ENCODE results near the gene LHB. TPM values are rescaled to one million over a fixed set of nuclear protein-coding genes. Genes with fewer than 3 reads are reported as not detected.
"Not testable (repeated sequence)": the region's sequence is repeated elsewhere in the genome, so short reads cannot be mapped to it uniquely, and the experiment has no call there.

Gene LHB
- total and polyA plus RNA-seq, 7 experiments from 2014 or later = not detected

DNA sequence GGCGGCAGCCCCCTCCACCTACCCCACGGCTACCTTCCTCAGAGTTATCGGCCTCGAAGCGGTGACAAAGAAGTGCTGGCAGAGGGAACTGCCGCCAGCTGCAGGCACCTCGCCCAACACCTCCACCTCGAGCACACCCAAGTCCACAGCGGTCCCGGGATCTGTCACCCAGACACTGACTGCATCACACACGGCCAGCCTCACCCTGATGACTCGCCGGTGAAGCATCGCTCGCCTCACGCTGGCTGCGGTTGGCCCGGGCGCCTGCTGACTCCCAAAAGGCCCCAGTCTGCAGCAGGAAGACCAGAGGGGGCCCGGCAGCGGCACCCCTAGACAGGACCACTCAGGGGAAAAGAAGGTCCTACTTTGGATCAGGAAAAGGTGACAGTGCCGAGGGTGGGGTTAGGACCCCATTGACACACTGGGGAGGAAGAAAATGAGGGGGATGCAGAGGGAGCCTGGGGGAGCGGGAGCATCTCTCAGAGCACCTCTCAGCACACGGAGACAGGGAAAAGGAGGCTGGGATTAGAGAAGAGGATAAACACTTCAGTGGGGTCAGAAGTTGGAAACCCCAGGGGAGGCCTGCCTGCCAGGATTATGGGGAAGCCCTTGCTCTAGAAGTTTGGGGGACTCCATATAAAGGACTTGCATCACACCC, 33.6 kb upstream of the LHB start:
- H3K36me3 Mint-ChIP-seq; H3K4me3 Mint-ChIP-seq; H3K36me3 ChIP-seq (ENCODE audit: control insufficient read depth in 2 of 3, insufficient read depth in 3 of 3, low read length in 3 of 3); H3K4me1 ChIP-seq (ENCODE audit: control insufficient read depth in 2 of 2, insufficient read depth in 2 of 2, low read length in 2 of 2); H3K27me3 ChIP-seq (ENCODE audit: control insufficient read depth in 2 of 2, insufficient read depth in 2 of 2, low read length in 2 of 2); POLR2A ChIA-PET; H3K27me3 Mint-ChIP-seq; H3K4me3 ChIP-seq (ENCODE audit: low read length); H3K27ac ChIP-seq (ENCODE audit: low read depth, low read length); ATAC-seq; CTCF ChIA-PET; H3K9me3 Mint-ChIP-seq; H3K4me1 Mint-ChIP-seq; DNase-seq; H3K9me3 ChIP-seq (ENCODE audit: control insufficient read depth in 2 of 3, low read length in 3 of 3): not testable (repeated sequence)
- H3K27ac Mint-ChIP-seq = peak overlapping the region in 1 of 9 donors; percentile 43
- intact Hi-C loops (cut with micrococcal nuclease) = loop anchor here in 1 of 2 donors (10.0 kb wide), 1 partner anchor 56 kb away; the partner anchor contains the start of genes GYS1 and RUVBL2

GRCh38 chr19:49049834-49050233, 32.9 kb upstream of the LHB start:
- POLR2A ChIA-PET; CTCF ChIA-PET; H3K9me3 ChIP-seq (ENCODE audit: control insufficient read depth in 2 of 3, low read length in 3 of 3); H3K9me3 Mint-ChIP-seq; ATAC-seq; H3K27ac ChIP-seq (ENCODE audit: low read depth, low read length); H3K4me3 ChIP-seq (ENCODE audit: low read length); H3K4me1 Mint-ChIP-seq; H3K27me3 Mint-ChIP-seq; H3K4me1 ChIP-seq (ENCODE audit: control insufficient read depth in 2 of 2, insufficient read depth in 2 of 2, low read length in 2 of 2); H3K4me3 Mint-ChIP-seq; DNase-seq; H3K36me3 ChIP-seq (ENCODE audit: control insufficient read depth in 2 of 3, insufficient read depth in 3 of 3, low read length in 3 of 3); H3K36me3 Mint-ChIP-seq; H3K27me3 ChIP-seq (ENCODE audit: control insufficient read depth in 2 of 2, insufficient read depth in 2 of 2, low read length in 2 of 2): not testable (repeated sequence)
- H3K27ac Mint-ChIP-seq = peak overlapping the region in 1 of 9 donors; percentile 4
- intact Hi-C loops (cut with micrococcal nuclease) = loop anchor here in 1 of 2 donors (10.0 kb wide), 1 partner anchor 55 kb away; the partner anchor contains the start of genes GYS1 and RUVBL2

GRCh38 chr19:49049011-49049410, 32.1 kb upstream of the LHB start, which contains the start of gene CGB8:
Gene CGB8 (minus strand): TSS chr19:49049111. CDS start chr19:49048739, 372 bp downstream.
- H3K4me1 ChIP-seq (ENCODE audit: control insufficient read depth in 2 of 2, insufficient read depth in 2 of 2, low read length in 2 of 2); H3K27me3 Mint-ChIP-seq; H3K36me3 Mint-ChIP-seq; intact Hi-C loops (cut with micrococcal nuclease); H3K4me3 ChIP-seq (ENCODE audit: low read length); H3K27me3 ChIP-seq (ENCODE audit: control insufficient read depth in 2 of 2, insufficient read depth in 2 of 2, low read length in 2 of 2); ATAC-seq; POLR2A ChIA-PET; H3K4me1 Mint-ChIP-seq; CTCF ChIA-PET; H3K9me3 Mint-ChIP-seq; H3K27ac ChIP-seq (ENCODE audit: low read depth, low read length); H3K4me3 Mint-ChIP-seq; H3K9me3 ChIP-seq (ENCODE audit: control insufficient read depth in 2 of 3, low read length in 3 of 3); DNase-seq; H3K36me3 ChIP-seq (ENCODE audit: control insufficient read depth in 2 of 3, insufficient read depth in 3 of 3, low read length in 3 of 3): not testable (repeated sequence)
- peak within 1 kb of the TSS in 1 of 9 donors; percentile 4 for H3K27ac Mint-ChIP-seq

DNA sequence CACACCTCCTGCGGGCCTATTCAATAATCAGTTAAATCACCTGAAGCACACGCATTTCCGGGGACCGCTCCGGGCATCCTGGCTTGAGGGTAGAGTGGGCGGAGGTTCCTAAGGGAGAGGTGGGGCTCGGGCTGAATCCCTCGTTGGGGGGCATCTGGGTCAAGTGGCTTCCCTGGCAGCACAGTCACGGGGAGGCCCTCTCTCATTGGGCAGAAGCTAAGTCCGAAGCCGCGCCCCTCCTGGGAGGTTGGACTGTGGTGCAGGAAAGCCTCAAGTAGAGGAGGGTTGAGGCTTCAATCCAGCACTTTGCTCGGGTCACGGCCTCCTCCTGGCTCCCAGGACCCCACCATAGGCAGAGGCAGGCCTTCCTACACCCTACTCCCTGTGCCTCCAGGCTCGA, 26.7 kb upstream of the LHB start, which contains the start of gene CGB5:
CGB5 (plus strand) TSS at position 301 of the 400 bp plus-strand sequence. CDS start 362 bp downstream, outside the sequence.
- H3K4me3 Mint-ChIP-seq; H3K4me1 Mint-ChIP-seq; CTCF ChIA-PET; ATAC-seq; H3K9me3 ChIP-seq (ENCODE audit: control insufficient read depth in 2 of 3, low read length in 3 of 3); H3K27me3 ChIP-seq (ENCODE audit: control insufficient read depth in 2 of 2, insufficient read depth in 2 of 2, low read length in 2 of 2); H3K4me1 ChIP-seq (ENCODE audit: control insufficient read depth in 2 of 2, insufficient read depth in 2 of 2, low read length in 2 of 2); H3K36me3 Mint-ChIP-seq; H3K36me3 ChIP-seq (ENCODE audit: control insufficient read depth in 2 of 3, insufficient read depth in 3 of 3, low read length in 3 of 3); H3K27ac ChIP-seq (ENCODE audit: low read depth, low read length); H3K9me3 Mint-ChIP-seq; H3K27ac Mint-ChIP-seq; H3K27me3 Mint-ChIP-seq; H3K4me3 ChIP-seq (ENCODE audit: low read length); intact Hi-C loops (cut with micrococcal nuclease); DNase-seq; POLR2A ChIA-PET: not testable (repeated sequence)

DNA sequence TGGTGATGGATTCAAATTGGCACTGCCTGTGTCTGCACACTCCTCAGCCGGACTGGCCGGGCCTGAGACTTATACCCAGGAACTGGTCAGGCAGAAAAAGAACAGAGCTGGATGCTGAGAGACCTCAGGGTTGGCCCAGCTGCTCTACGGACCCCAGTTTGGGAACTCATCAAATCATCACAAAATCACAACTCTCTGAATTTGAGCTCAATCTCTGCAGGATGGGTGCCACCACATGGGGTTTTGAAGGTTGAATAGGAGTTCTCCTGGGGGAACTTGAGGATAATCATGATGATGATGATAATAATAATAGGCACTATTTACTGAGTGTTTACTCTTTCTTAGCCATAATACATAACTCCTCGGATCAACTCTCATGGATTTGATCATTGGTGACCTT, 25.8 kb upstream of the LHB start:
- H3K9me3 ChIP-seq (ENCODE audit: control insufficient read depth in 2 of 3, low read length in 3 of 3); intact Hi-C loops (cut with micrococcal nuclease); H3K4me3 Mint-ChIP-seq; H3K27ac ChIP-seq (ENCODE audit: low read depth, low read length); H3K27ac Mint-ChIP-seq; H3K9me3 Mint-ChIP-seq; CTCF ChIA-PET; H3K27me3 ChIP-seq (ENCODE audit: control insufficient read depth in 2 of 2, insufficient read depth in 2 of 2, low read length in 2 of 2); ATAC-seq; DNase-seq; H3K27me3 Mint-ChIP-seq; H3K36me3 Mint-ChIP-seq; H3K4me1 Mint-ChIP-seq; H3K4me3 ChIP-seq (ENCODE audit: low read length); POLR2A ChIA-PET; H3K4me1 ChIP-seq (ENCODE audit: control insufficient read depth in 2 of 2, insufficient read depth in 2 of 2, low read length in 2 of 2); H3K36me3 ChIP-seq (ENCODE audit: control insufficient read depth in 2 of 3, insufficient read depth in 3 of 3, low read length in 3 of 3): not testable (repeated sequence)

DNA sequence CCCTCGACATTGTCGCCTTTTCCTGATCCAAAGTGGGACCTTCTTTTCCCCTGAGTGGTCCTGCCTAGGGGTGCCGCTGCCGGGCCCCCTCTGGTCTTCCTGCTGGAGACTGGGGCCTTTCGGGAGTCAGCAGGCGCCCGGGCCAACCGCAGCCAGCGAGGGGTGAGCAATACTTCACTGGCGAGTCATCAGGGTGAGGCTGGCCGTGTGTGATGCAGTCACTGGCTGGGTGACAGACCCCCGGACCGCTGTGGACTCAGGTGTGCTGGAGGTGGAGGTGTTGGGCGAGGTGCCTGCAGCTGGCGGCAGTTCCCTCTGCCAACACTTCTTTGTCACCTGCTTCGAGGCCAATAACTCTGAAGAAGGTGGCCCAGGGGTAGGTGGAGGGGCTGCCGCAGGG, 25.3 kb upstream of the LHB start:
- ATAC-seq = no peak

GRCh38 chr19:49039736-49040135, 22.8 kb upstream of the LHB start:
- H3K4me3 ChIP-seq (ENCODE audit: low read length); H3K27me3 Mint-ChIP-seq; H3K4me3 Mint-ChIP-seq; H3K36me3 Mint-ChIP-seq; POLR2A ChIA-PET; H3K9me3 Mint-ChIP-seq; H3K9me3 ChIP-seq (ENCODE audit: control insufficient read depth in 2 of 3, low read length in 3 of 3); H3K4me1 Mint-ChIP-seq; H3K36me3 ChIP-seq (ENCODE audit: control insufficient read depth in 2 of 3, insufficient read depth in 3 of 3, low read length in 3 of 3); DNase-seq; H3K4me1 ChIP-seq (ENCODE audit: control insufficient read depth in 2 of 2, insufficient read depth in 2 of 2, low read length in 2 of 2); ATAC-seq; H3K27ac ChIP-seq (ENCODE audit: low read depth, low read length); H3K27me3 ChIP-seq (ENCODE audit: control insufficient read depth in 2 of 2, insufficient read depth in 2 of 2, low read length in 2 of 2); CTCF ChIA-PET; H3K27ac Mint-ChIP-seq; intact Hi-C loops (cut with micrococcal nuclease): not testable (repeated sequence)

More for the DNA sequence above, 25.3 kb upstream of the LHB start:
- Mint-ChIP-seq H3K4me1 (no peaks in the 10 kb centered on the region), H3K27ac (no peak overlapping the region), H3K9me3 (no peaks in the 10 kb centered on the region), H3K27me3 (no peaks in the 10 kb centered on the region), H3K36me3 (no peaks in the 10 kb centered on the region), H3K4me3 (no peak overlapping the region)
- no peaks in the 10 kb centered on the region for H3K27me3 ChIP-seq (ENCODE audit: control insufficient read depth in 2 of 2, insufficient read depth in 2 of 2, low read length in 2 of 2)
- intact Hi-C loops (cut with micrococcal nuclease) = no loop called here
- CTCF ChIA-PET = no interaction called here
- no peak for DNase-seq
- H3K4me1 ChIP-seq (ENCODE audit: control insufficient read depth in 2 of 2, insufficient read depth in 2 of 2, low read length in 2 of 2) = no peaks in the 10 kb centered on the region
- no peaks in the 10 kb centered on the region for H3K9me3 ChIP-seq (ENCODE audit: control insufficient read depth in 2 of 3, low read length in 3 of 3)
- no peak overlapping the region for H3K4me3 ChIP-seq (ENCODE audit: low read length)
- no peak overlapping the region for H3K27ac ChIP-seq (ENCODE audit: low read depth, low read length)
- no peaks in the 10 kb centered on the region for H3K36me3 ChIP-seq (ENCODE audit: control insufficient read depth in 2 of 3, insufficient read depth in 3 of 3, low read length in 3 of 3)
- POLR2A ChIA-PET = no interaction called here
